ENCODE results near the gene SLC26A1.

- TF ChIP-seq, protein P1, sequence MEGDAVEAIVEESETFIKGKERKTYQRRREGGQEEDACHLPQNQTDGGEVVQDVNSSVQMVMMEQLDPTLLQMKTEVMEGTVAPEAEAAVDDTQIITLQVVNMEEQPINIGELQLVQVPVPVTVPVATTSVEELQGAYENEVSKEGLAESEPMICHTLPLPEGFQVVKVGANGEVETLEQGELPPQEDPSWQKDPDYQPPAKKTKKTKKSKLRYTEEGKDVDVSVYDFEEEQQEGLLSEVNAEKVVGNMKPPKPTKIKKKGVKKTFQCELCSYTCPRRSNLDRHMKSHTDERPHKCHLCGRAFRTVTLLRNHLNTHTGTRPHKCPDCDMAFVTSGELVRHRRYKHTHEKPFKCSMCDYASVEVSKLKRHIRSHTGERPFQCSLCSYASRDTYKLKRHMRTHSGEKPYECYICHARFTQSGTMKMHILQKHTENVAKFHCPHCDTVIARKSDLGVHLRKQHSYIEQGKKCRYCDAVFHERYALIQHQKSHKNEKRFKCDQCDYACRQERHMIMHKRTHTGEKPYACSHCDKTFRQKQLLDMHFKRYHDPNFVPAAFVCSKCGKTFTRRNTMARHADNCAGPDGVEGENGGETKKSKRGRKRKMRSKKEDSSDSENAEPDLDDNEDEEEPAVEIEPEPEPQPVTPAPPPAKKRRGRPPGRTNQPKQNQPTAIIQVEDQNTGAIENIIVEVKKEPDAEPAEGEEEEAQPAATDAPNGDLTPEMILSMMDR (IDR thresholded peaks at IDR 0.05) = peak in 1 of 4 donors; percentile 6
- TF ChIP-seq POLR2A (IDR thresholded peaks at IDR 0.05) = no peak
These were observed 39.0 kb upstream of the SLC26A1 start for GRCh38 chr4:1031956-1032795.
